HG02642 (cell line): ENCODE data around the gene CALM3.

ENCODE experiments used
- ATAC-seq: cut with Tn5 transposase; IDR thresholded peaks from one replicate; pipeline ENCODE4 v1.9.1; 2021; ENCODE audit warnings: mild to moderate bottlenecking; ENCODE audit not compliant: unreplicated experiment, poor library complexity

CALM3 gene

DNA sequence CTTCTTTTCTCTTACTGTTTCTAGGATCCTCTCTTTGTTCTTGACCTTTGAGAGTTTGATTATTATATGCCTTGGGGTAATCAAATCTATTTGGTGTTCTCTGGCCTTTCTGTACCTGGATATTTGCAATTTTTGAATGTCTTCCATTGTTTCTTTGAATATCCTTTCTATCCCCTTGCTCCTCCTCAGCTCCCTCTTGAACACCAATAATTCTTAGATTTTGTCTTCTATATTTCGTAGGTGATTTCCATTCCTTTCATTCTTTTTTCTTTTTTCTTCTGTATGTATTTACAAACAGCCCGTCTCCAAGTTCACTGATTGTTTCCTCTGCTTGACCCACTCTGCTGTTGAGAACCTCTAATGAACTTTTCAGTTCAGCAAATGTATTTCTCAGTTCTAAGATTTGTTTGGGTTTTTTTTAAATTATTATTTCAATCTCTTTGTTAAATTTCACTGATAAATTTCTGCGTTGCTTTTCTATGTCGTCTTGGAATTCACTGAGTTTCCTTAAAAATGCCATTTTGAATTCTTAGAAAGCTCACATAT is 2.7 kb upstream of the CALM3 start:
- no peak for ATAC-seq

DNA sequence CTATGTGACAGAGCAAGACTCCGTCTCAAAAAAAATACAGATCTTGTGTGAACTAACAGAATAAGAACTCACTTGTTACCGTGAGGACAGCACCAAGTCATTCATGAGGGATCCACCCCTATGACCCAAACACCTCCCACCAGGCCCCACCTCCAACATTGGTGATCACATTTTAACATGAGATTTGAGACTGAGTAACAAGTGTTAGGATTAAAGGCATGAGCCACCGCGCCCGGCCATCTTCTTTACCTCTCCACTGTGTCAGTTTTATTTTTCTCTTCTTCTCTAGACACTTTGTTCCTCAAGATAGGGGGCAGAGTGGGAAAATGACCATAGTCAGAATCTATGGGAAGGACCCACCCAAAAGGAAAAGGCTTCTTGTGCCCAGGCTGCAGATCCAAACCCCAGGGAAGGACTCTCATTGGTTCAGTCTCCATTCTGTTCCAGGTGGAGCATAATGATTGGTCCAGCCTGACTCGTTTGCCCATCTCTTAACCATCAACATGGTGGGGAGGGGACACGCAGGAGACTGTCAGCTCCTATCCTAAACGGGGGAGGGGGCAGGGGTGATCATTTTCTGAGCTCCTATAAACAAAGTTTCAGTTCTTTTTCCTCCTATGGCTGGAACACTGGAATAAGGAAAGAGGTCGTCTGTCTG is 1.3 kb upstream of the CALM3 start:
- ATAC-seq, result no peak

DNA sequence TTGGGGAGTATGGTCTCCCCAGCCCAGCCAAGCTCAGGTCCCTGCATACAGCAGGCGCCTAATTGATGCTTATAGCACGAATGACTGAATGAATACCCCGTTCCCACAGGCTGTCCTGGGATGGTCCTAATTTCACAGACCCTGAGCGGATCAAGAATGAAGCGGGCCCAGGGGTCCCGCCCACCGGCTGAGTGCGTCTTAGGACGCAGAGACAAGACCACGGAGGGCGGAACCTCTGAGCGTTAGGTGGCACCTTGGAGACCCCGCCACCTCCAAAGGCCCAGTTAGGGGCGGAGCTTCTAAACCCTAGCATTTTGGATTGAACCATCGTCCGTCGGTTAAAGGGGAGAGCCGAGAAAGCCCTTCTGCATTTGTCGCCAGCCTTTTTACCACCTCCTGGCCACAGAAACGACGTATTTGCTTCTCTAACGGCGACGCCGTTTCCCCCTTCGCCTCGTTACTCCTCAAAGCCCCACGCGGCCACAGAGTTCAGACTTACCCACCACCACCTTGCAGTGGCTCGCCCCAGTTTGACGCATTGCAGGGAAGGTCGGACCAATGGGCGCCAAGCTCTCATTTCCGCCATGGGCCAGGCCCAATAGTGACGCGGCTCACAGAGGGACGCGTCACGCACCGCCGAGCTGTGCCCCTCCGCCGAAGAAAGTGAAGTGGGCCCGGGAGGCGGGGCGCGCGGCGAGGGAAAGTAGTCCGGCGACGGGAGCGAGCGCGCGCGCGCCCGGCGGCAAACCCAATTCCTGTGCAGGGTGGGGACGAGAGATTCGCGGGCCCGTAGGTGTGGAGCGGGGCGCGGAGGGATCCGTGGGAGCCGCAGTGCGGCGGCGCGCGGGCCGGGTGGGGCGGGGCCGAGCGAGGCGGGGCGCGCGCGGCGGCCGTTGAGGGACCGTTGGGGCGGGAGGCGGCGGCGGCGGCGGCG is 479 bp upstream of the CALM3 start:
- ATAC-seq, result peak; percentile 84

DNA sequence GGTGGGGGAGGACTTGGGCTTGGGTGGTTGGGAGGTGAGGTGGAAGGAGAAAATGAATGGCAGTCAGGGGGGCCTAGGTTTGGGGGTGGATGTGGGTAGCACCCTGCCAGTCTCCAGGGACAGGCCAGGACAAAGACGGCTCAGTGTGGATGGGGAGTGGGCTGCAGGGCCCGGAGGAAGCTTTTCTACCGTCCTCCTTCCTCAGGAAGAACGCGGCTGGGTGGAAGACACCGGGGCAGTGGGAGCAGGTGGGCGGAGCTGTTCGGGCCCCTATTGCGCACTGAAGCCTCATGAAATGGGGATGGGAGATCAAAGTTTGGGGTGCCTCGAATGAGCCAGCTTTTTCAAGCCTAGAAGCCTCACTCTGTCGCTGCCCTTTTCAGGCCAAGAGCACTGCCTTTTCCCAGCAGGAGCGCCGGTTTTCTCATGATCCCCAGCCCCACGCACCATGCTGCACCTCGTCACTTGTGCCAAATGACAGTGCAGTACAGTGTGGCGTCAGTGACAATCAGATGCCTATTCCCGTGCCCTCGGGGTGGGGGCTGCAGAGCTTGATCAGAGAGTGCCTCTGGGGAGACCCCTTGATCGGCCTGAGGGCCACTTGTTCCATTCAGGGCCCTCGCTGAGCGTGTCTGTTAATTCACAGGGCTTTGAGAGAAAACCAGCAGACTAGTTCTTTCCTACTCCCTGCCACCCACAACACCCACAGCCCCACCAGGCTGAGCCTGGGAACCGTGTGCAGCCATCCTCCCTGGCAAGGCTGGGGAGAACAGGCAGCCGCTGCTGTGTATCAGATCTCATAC is 1.5 kb downstream of the CALM3 start:
- no peak for ATAC-seq

GRCh38 chr19:46603195-46603637 is 2.1 kb downstream of the CALM3 start:
- ATAC-seq, result no peak

DNA sequence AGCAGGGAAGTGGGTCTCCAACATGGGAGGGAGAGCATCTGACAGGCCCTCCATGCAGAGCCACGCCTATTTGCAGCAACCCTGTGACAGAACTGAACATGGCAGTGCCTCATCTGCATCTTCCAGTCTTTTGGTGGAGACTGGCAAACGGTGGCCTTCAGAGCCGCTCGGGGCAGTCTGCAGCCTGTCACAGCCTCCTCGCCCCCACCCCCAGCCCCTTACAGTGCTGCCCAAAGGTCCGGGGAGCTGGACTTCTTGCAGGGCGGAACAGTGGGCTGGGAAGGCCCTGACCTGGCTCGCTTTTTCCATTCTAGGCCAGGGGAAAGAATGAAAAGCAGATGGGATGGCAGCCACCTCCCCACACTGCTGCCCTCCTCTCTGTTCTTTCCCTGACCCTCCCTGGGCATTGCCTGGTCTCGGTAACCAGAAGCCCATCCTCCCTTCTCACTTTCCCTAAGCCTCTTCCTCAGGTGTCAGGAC is 2.7 kb downstream of the CALM3 start:
- ATAC-seq, result no peak

GRCh38 chr19:46604781-46605355 is 3.7 kb downstream of the CALM3 start:
- ATAC-seq, result no peak

DNA sequence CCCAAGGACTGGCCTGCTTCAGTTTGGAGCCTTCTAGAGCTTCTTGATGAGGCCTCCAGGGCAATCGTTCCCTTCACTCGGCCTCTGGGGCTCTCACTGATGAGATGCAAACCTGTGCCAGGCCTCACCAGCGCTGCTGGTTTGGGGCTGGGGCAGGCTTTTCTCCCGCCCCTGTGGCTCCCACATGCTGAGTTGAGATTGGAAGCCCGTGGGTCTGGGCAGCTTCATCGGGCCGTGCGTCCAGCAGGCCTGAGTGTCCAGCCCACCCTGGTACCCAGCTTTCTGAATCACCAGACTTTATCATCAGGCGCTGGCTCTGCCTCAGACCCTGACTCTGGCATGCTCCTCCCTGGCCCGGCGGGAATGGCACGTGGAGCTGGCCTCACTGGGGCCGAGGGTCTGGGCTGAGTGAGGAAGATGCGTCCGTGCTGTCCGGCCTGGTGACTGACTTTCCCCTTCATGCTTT is 4.3 kb downstream of the CALM3 start:
- ATAC-seq, result no peak

DNA sequence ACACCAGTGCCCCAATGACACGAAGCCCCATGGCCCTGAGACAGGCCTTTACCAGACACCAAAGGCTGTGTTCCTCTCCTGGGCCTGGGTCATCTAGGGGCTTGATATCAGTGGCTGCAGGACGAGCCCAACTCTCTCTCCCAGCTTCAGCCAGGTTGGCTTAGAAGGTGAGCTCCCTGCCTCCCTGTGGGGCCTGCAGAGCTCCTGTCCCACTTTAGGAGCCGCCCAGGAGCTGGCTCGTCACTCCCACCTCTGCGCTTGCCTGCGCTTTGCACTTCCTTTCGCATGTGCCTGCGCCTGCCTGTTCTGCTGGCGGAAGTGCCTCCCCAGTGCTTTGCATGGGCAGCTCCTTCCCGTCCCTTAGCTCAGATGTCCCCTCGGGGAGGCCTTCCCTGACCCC is 4.9 kb downstream of the CALM3 start:
- no peak for ATAC-seq

DNA sequence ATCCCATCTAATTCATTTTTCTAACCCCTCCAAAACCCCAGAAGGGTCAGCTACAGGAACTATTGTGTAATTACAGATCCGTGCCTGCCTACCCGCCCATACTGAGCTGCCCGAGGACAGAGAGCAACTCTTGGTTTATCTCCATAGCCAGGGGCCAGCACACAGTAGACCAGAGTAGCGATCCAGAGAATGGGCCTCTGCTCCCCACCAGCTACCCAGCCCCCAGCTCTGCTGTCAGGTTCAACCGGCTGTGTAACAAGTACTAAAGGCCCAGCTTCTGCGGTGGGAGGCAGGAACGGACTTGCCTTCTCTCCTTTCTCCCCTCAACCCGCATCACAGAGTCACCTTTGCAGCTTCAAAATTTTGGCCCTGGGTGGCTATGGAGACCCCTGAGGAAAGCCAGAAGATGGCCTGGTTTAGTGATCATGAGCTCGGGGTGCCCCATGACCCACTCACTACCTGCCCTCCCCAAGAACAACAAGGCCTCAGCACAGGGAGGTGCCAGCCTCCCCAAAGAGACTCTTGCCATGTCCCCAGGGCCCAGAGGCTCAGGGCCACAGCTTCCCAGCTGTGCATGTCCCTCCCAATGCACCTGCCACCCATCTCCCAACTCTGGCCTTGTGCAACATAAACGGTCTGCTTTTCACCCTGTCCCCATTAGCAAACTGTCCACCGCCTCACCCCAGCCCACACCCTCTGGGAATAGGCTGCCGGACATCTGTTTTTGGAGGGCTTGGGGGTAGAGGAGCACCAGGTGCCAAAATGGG is 5.7 kb downstream of the CALM3 start:
- no peak for ATAC-seq

GRCh38 chr19:46607448-46607841 is 6.3 kb downstream of the CALM3 start:
- ATAC-seq, result no peak

DNA sequence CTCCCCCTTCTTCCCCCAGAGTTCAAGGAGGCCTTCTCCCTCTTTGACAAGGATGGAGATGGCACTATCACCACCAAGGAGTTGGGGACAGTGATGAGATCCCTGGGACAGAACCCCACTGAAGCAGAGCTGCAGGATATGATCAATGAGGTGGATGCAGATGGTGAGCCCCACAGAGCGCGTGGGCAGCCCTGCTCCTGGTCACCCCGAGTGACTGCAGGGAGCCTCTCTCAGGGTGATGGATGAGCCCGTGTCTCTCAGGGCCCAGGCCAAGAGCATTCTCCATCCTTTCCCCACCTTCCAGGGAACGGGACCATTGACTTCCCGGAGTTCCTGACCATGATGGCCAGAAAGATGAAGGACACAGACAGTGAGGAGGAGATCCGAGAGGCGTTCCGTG is 7.0 kb downstream of the CALM3 start:
- ATAC-seq, result no peak

DNA sequence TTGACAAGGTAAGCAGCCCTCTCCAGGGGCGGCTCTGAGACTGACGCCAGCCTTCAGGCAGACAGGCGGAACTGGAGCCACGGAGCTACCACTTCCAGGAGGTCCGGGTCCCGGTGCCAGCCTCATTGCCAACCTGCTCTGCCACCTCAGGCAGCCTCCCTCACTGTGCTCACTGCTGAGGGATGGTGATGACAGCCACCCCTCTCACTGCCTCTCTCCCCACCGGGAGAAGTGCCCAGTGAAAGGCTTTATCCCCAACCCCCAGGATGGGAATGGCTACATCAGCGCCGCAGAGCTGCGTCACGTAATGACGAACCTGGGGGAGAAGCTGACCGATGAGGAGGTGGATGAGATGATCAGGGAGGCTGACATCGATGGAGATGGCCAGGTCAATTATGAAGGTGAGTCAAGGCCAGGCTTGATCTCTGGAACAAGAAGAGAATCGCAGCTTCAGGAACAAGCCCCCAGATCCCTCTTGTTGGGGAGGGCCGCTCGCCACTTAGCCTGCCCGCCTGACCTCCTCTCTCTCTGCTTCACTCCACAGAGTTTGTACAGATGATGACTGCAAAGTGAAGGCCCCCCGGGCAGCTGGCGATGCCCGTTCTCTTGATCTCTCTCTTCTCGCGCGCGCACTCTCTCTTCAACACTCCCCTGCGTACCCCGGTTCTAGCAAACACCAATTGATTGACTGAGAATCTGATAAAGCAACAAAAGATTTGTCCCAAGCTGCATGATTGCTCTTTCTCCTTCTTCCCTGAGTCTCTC is 7.6 kb downstream of the CALM3 start:
- no peak for ATAC-seq

DNA sequence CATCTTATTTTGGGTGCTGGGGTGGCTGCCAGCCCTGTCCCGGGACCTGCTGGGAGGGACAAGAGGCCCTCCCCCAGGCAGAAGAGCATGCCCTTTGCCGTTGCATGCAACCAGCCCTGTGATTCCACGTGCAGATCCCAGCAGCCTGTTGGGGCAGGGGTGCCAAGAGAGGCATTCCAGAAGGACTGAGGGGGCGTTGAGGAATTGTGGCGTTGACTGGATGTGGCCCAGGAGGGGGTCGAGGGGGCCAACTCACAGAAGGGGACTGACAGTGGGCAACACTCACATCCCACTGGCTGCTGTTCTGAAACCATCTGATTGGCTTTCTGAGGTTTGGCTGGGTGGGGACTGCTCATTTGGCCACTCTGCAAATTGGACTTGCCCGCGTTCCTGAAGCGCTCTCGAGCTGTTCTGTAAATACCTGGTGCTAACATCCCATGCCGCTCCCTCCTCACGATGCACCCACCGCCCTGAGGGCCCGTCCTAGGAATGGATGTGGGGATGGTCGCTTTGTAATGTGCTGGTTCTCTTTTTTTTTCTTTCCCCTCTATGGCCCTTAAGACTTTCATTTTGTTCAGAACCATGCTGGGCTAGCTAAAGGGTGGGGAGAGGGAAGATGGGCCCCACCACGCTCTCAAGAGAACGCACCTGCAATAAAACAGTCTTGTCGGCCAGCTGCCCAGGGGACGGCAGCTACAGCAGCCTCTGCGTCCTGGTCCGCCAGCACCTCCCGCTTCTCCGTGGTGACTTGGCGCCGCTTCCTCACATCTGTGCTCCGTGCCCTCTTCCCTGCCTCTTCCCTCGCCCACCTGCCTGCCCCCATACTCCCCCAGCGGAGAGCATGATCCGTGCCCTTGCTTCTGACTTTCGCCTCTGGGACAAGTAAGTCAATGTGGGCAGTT is 8.6 kb downstream of the CALM3 start:
- no peak for ATAC-seq

DNA sequence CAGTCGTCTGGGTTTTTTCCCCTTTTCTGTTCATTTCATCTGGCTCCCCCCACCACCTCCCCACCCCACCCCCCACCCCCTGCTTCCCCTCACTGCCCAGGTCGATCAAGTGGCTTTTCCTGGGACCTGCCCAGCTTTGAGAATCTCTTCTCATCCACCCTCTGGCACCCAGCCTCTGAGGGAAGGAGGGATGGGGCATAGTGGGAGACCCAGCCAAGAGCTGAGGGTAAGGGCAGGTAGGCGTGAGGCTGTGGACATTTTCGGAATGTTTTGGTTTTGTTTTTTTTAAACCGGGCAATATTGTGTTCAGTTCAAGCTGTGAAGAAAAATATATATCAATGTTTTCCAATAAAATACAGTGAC is 9.3 kb downstream of the CALM3 start:
- no peak for ATAC-seq

DNA sequence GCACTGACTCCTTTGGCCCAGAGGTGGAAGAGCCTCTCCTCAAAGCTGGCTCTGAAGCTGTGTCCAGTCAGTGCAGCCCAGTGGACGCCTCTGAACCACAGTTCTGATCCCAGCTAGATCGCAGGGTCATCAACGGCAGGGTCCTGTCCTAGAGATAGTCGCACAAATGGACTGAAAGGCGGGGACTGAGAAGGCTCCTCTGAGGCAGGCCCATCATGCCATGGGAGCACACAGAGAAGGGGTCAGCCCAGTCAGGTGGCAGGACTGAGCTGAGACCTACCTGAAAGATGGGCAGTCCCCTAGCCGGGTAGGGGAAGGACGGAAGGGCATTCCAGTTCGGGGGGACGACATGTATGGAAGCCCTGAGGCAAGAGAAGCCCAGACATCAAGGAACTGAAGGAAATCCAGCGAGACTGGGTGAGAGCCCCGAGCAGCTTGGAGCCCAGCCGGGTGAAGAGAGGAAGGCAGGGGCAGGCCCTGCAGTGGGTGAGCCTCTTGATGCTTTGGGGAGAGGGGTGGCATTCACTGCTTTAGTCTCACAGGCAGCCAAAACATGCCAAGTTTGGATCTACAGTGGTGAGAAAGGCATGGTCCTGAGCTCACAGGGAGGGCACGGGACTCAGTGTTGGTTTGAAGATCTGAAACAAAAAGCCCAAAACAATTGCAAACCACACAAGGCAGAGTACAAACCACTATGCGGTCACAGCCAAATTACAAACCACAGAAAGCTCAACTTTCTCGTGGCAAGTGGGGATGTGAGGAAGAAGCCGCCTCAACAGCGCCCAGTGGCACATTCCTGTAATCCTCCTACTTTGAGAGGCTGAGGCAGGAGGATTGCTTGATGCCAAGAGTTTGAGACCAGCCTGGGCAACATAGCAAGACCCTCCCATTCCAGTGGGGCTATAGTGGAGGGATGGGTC is 10.0 kb downstream of the CALM3 start:
- no peak for ATAC-seq

- no peak for ATAC-seq
These were observed 10.6 kb downstream of the CALM3 start for GRCh38 chr19:46611776-46612175.
